GM19395 (cell line): Measurements from ENCODE around the gene VSTM2L.

ENCODE experiments used
- ATAC-seq: cut with Tn5 transposase; IDR thresholded peaks from one replicate; pipeline ENCODE4 v1.9.1; 2021; ENCODE audit warnings: mild to moderate bottlenecking, moderate library complexity; ENCODE audit not compliant: unreplicated experiment

The VSTM2L gene

GRCh38 chr20:37936041-37936440, 33.1 kb downstream of the VSTM2L start:
- no peak for ATAC-seq

- no peak for ATAC-seq
These were observed 33.5 kb downstream of the VSTM2L start for GRCh38 chr20:37936451-37936850.

- no peak for ATAC-seq
These were observed 34.8 kb downstream of the VSTM2L start for GRCh38 chr20:37937686-37938085.

- ATAC-seq, result no peak
These were observed 35.3 kb downstream of the VSTM2L start for GRCh38 chr20:37938181-37938750.

- no peak for ATAC-seq
These were observed 36.0 kb downstream of the VSTM2L start for GRCh38 chr20:37938954-37939353.

GRCh38 chr20:37939701-37940560, 37.0 kb downstream of the VSTM2L start:
- no peak for ATAC-seq

GRCh38 chr20:37940858-37941257, 37.9 kb downstream of the VSTM2L start:
- ATAC-seq, result no peak

- ATAC-seq, result no peak
These were observed 38.4 kb downstream of the VSTM2L start for GRCh38 chr20:37941332-37941731.

- no peak for ATAC-seq
These were observed 39.1 kb downstream of the VSTM2L start for GRCh38 chr20:37941992-37942391.

GRCh38 chr20:37943033-37943432, 40.1 kb downstream of the VSTM2L start:
- no peak for ATAC-seq

- ATAC-seq, result no peak
These were observed 40.9 kb downstream of the VSTM2L start for GRCh38 chr20:37943501-37944455.

- no peak for ATAC-seq
These were observed 41.6 kb downstream of the VSTM2L start for GRCh38 chr20:37944456-37944981.

- ATAC-seq, result no peak
These were observed 42.2 kb downstream of the VSTM2L start for GRCh38 chr20:37945091-37945547.

GRCh38 chr20:37946946-37947345, 44.0 kb downstream of the VSTM2L start:
- ATAC-seq, result no peak

- ATAC-seq, result no peak
These were observed 45.0 kb downstream of the VSTM2L start for GRCh38 chr20:37947943-37948342.

GRCh38 chr20:37948956-37949355, 46.0 kb downstream of the VSTM2L start:
- ATAC-seq, result no peak

GRCh38 chr20:37954190-37954589, 51.3 kb downstream of the VSTM2L start:
- ATAC-seq, result no peak

GRCh38 chr20:37954626-37955025, 51.7 kb downstream of the VSTM2L start:
- ATAC-seq, result no peak

- ATAC-seq, result no peak
These were observed 52.6 kb downstream of the VSTM2L start for GRCh38 chr20:37955511-37955910.

- no peak for ATAC-seq
These were observed 53.2 kb downstream of the VSTM2L start for GRCh38 chr20:37956107-37956585.
